GM12801 (cell line): ENCODE results near the gene TOM1.

Experiments
- CTCF ChIP-seq: IDR thresholded peaks from one replicate; pipeline ENCODE4 v1.5.1; 2011; ENCODE audit warnings: control low read depth; ENCODE audit not compliant: insufficient read length; ENCODE audit errors: extremely low read depth

Gene TOM1

DNA sequence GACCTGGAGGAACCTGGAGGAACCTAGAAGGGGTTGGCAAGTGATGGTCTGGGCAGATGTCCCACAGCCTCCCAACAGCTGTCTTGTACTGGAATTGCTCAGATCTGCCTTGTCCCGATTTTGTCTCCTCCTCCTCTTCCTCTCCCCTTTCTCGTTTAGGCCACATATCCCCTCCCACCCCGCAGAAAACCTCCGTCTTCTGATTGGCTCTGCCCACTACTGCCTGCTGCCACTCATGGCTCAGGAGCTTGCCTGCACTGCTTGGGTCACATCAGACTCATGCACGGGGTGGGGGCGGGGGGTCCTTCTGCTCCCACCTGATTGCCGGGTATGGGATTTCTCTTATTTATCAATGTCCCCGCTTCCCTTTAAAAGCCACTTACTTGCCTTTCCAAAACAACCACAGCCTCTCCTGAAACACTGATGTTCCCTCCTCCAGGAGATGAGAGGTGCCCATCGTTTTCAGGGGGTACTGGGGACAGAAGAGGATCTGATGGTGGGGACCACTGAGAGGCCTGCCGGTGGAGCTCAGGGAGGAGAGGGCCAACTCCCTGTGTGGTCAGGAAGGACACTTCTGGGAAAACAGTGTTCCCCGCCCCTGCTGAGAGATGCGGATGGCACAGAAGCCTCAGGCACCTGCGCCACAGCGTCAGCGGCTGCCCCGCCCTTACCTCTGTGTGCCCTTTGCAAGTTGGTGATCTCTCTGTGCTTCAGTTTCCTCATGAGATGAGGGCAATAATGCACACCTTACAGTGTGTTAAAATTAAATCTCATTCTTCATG lies 14.7 kb downstream of the TOM1 start:
- TF ChIP-seq CTCF = no peak

DNA sequence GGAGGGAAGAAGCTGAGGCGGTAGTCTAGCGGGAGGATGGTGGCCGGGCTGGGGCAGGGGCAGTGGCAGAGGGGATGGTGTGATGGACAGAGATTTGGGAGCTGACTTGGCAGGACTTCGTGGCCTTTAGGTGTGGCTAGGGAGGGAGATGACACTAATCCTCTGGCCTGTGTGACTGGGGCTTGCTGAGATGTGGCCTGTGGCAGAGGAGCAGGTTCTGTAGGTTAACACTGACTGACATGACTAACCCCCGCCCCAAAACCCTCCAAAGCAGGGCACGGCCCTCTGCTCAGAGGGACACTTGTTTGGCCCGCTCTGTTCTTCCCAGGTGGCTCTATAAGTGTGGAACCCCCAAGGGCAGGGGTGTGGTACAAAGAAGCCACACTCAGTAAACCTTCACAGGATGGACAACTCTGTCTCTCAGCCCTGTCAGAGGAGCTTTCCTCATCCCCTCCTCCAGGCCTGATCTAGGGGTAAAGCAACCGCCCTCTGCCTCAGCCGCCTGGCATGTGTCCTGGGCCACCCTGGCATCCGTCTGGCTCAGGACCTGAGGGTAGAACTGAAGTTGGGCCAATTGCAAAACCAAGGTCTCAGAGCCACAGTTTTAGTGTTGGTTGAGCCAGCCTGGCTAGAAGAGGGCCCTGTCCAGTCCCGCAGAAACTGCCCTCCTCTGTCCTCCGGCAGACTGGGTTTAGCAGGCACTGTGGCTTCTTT lies 15.6 kb downstream of the TOM1 start:
- TF ChIP-seq CTCF = no peak

- no peak for TF ChIP-seq CTCF
Measured at GRCh38 chr22:35315855-35316745, 16.4 kb downstream of the TOM1 start.

DNA sequence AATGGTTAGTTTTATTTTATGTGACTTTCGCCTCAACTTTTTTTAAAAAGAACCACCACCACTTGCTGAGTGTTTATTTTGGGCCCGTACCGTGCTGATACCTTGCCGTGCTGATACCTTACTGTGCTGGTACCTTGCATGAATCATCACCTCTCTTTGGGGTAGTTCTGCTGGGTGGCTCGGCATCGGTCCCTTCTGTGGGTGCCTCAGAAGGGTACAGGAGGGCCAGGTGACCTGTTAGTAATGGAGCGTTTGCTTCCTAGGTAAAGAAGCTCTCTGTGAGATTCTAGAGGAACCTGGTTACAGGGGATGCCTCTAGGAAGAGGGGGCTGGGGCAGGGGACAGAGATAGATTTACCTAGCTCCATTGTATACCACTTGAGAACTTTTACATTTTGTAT lies 17.1 kb downstream of the TOM1 start:
- no peak for TF ChIP-seq CTCF

GRCh38 chr22:35317680-35318290 lies 18.1 kb downstream of the TOM1 start:
- no peak for TF ChIP-seq CTCF

GRCh38 chr22:35318346-35319215 lies 18.9 kb downstream of the TOM1 start:
- no peak for TF ChIP-seq CTCF
